GM23338 (cell line): ENCODE data around the gene FAR1. TPM values are rescaled to one million over a fixed set of nuclear protein-coding genes. Genes with fewer than 3 reads are reported as not detected.

Source experiments
- ATAC-seq: fragments of 200-7000 bp; cut with Tn5 transposase; 3 replicates; pipeline ENCODE4 v1.9.1; 2020
- DNase-seq: peaks from one replicate; pipeline ENCODE4 v3.0.0-alpha.2; 2015; ENCODE audit warnings: low spot score
- H2AFZ ChIP-seq: fragments of 200-600 bp; sonication (generic); 2 replicates; pipeline ENCODE4 v1.8.0; 2016; ENCODE audit warnings: antibody characterized with exemption, mild to moderate bottlenecking, moderate library complexity
- H3F3A ChIP-seq: fragments of 200-600 bp; sonication (generic); replicated peaks from 2 replicates; pipeline ENCODE4 v1.8.0; 2017; ENCODE audit warnings: antibody characterized with exemption, mixed run types, low read depth
- H3K27ac ChIP-seq: fragments of 200-600 bp; sonication (generic); 2 replicates; pipeline ENCODE4 v1.6.1; 2016; ENCODE audit warnings: low read depth
- H3K27me3 ChIP-seq: fragments of 200-600 bp; sonication (generic); 2 replicates; pipeline ENCODE4 v1.8.0; 2016; ENCODE audit warnings: mild to moderate bottlenecking, mixed run types, moderate library complexity; ENCODE audit not compliant: insufficient read depth
- H3K36me3 ChIP-seq: fragments of 200-600 bp; sonication (generic); 2 replicates; pipeline ENCODE4 v1.8.0; 2016; ENCODE audit warnings: mild to moderate bottlenecking; ENCODE audit not compliant: insufficient read depth
- H3K4me1 ChIP-seq: fragments of 200-600 bp; sonication (generic); 2 replicates; pipeline ENCODE4 v1.8.0; 2016; ENCODE audit warnings: mild to moderate bottlenecking, moderate library complexity; ENCODE audit not compliant: insufficient read depth
- H3K4me2 ChIP-seq: fragments of 200-600 bp; sonication (generic); 2 replicates; pipeline ENCODE4 v1.7.1; 2017; ENCODE audit warnings: mixed run types
- H3K4me3 ChIP-seq: fragments of 200-600 bp; sonication (generic); 2 replicates; pipeline ENCODE4 v1.6.1; 2016; ENCODE audit warnings: mixed run types
- H3K79me2 ChIP-seq: fragments of 200-600 bp; sonication (generic); replicated peaks from 2 replicates; pipeline ENCODE4 v1.8.0; 2017; ENCODE audit warnings: mild to moderate bottlenecking; ENCODE audit not compliant: insufficient read depth
- H3K9me2 ChIP-seq: fragments of 200-600 bp; sonication (generic); 2 replicates; pipeline ENCODE4 v1.8.0; 2017; ENCODE audit not compliant: insufficient read depth
- H4K20me1 ChIP-seq: fragments of 200-600 bp; sonication (generic); replicated peaks from 2 replicates; pipeline ENCODE4 v1.8.0; 2017; ENCODE audit warnings: mild to moderate bottlenecking; ENCODE audit not compliant: insufficient read depth
- H3K27ac Mint-ChIP-seq: 2 replicates; pipeline ENCODE4 v1.8.0; 2020; ENCODE audit warnings: inconsistent platforms, mild to moderate bottlenecking, moderate library complexity, mixed read lengths
- H3K27me3 Mint-ChIP-seq: 3 replicates; pipeline ENCODE4 v1.8.0; 2022; ENCODE audit warnings: low read depth, mild to moderate bottlenecking, moderate library complexity, mixed read lengths, inconsistent platforms; ENCODE audit not compliant: insufficient read depth, poor library complexity
- H3K36me3 Mint-ChIP-seq: 3 replicates; pipeline ENCODE4 v1.8.0; 2021; ENCODE audit warnings: low read depth, mild to moderate bottlenecking, inconsistent platforms, moderate library complexity, mixed read lengths
- H3K4me1 Mint-ChIP-seq: 3 replicates; pipeline ENCODE4 v1.8.0; 2020; ENCODE audit warnings: mild to moderate bottlenecking, inconsistent platforms, mixed read lengths
- H3K4me3 Mint-ChIP-seq: 3 replicates; pipeline ENCODE4 v1.8.0; 2021; ENCODE audit warnings: moderate library complexity, mild to moderate bottlenecking, inconsistent platforms, mixed read lengths
- H3K9me3 Mint-ChIP-seq: 3 replicates; pipeline ENCODE4 v1.8.0; 2020; ENCODE audit warnings: moderate library complexity, mild to moderate bottlenecking, inconsistent platforms, mixed read lengths
- CREB1 ChIP-seq: fragments of 250-450 bp; sonication (Bioruptor Pico); IDR thresholded peaks from 2 replicates; pipeline ENCODE4 v1.5.0; 2020; ENCODE audit warnings: low read depth, mild to moderate bottlenecking, moderate library complexity
- CTCF ChIP-seq, 2 experiments: fragments of 200-600 bp in 1 of 2; sonication (generic) in 1 of 2; conservative IDR thresholded peaks; 2 replicates each; pipeline versions ENCODE4 v1.5.1 to v1.6.1; 2016 to 2017; ENCODE audit warnings: antibody characterized with exemption in 2 of 2, low read depth in 2 of 2, mild to moderate bottlenecking in 2 of 2, moderate library complexity in 1 of 2
- ETS1 ChIP-seq: IDR thresholded peaks from 2 replicates; pipeline ENCODE4 v1.6.1; 2016; ENCODE audit warnings: antibody characterized with exemption
- REST ChIP-seq: IDR thresholded peaks from one replicate; pipeline ENCODE4 v1.6.1; 2018; ENCODE audit warnings: antibody characterized with exemption; ENCODE audit not compliant: unreplicated experiment
- STAT1 ChIP-seq: IDR thresholded peaks from one replicate; pipeline ENCODE4 v1.6.1; 2016; ENCODE audit warnings: antibody characterized with exemption; ENCODE audit not compliant: unreplicated experiment
- ZNF114 ChIP-seq: fragments of 250-450 bp; sonication (Bioruptor Pico); IDR thresholded peaks from 2 replicates; pipeline ENCODE4 v1.5.0; 2020; ENCODE audit warnings: mild to moderate bottlenecking, moderate library complexity
- ZNF331 ChIP-seq: fragments of 250-450 bp; sonication (Bioruptor Pico); IDR thresholded peaks from 2 replicates; pipeline ENCODE4 v1.5.0; 2020; ENCODE audit warnings: low read depth, mild to moderate bottlenecking, moderate library complexity
- ZNF462 ChIP-seq: fragments of 250-450 bp; sonication (Bioruptor Pico); IDR thresholded peaks from 2 replicates; pipeline ENCODE4 v1.5.0; 2020; ENCODE audit warnings: mild to moderate bottlenecking, moderate library complexity
- polyA plus RNA-seq: library from polyadenylated mRNA; unstranded; fragments of >200 nt; fragmentation: Nextera tagmentation; extraction: Ambion mirVana; gene quantifications from 2 replicates; pipeline ENCODE4 v1.2.1, GENCODE V29; 2016
- total RNA-seq: library from RNA; depleted of rRNA; stranded (reverse); fragments of >200 nt; shearing (Covaris generic); gene quantifications from 2 replicates; pipeline ENCODE4 v1.2.3, GENCODE V29; 2014

FAR1 gene
- total and polyA plus RNA-seq, 2 experiments from 2014 or later: 27.3 to 79.5 TPM

- TF ChIP-seq ZNF462 (CRISPR knock-in tag): no peak
- no peak for TF ChIP-seq REST
- TF ChIP-seq ZNF114: no peak
- TF ChIP-seq ETS1: no peak
Observed at GRCh38 chr11:13694115-13694514, 25.6 kb downstream of the FAR1 start (continued).

GRCh38 chr11:13695886-13696285, 27.4 kb downstream of the FAR1 start:
- H3K27ac Mint-ChIP-seq: no peak overlapping the region
- no peak for ATAC-seq
- Histone ChIP-seq H3K27ac (no peak overlapping the region), H3K27me3 (no peaks in the 10 kb centered on the region), H3K36me3 (peaks cover 8% of the 10 kb centered on the region; the same call in 1 of the 2 replicates), H2AFZ (no peak overlapping the region), H3K4me2 (no peak overlapping the region), H4K20me1 (peaks cover 15% of the 10 kb centered on the region), H3K4me3 (no peak overlapping the region), H3K9me2 (no peaks in the 10 kb centered on the region), H3K79me2 (peaks cover 59% of the 10 kb centered on the region), H3F3A (no peaks in the 10 kb centered on the region), H3K4me1 (peaks cover 6% of the 10 kb centered on the region; the same call in 1 of the 2 replicates)
- H3K4me1 Mint-ChIP-seq: peaks cover 6% of the 10 kb centered on the region
- H3K27me3 Mint-ChIP-seq: no peaks in the 10 kb centered on the region
- DNase-seq: no peak
- no peaks in the 10 kb centered on the region for H3K9me3 Mint-ChIP-seq
- H3K4me3 Mint-ChIP-seq: no peak overlapping the region
- peaks cover 32% of the 10 kb centered on the region for H3K36me3 Mint-ChIP-seq
- no peak for TF ChIP-seq ZNF331 (CRISPR knock-in tag)
- no peak for TF ChIP-seq ZNF114
- no peak for TF ChIP-seq STAT1
- TF ChIP-seq CREB1 (CRISPR knock-in tag): no peak
- TF ChIP-seq ETS1: no peak
- no peak for TF ChIP-seq CTCF (conservative IDR thresholded peaks at IDR 0.05; ENCODE audit: low read depth in 2 of 2)
